Measurements from ENCODE around the gene SLC2A2. TPM values are rescaled to one million over a fixed set of nuclear protein-coding genes. Genes with fewer than 3 reads are reported as not detected.

SLC2A2 gene
- not detected for total RNA-seq
- total RNA-seq = 0 reads per million in 2 donors

- no peaks in the 10 kb centered on the region for H3K9me3 ChIP-seq (ENCODE audit: control insufficient read depth, low read length, poor library complexity, severe bottlenecking)
- H3K27me3 Mint-ChIP-seq = peaks cover 24% of the 10 kb centered on the region
- no peak within 1 kb of the TSS for H3K27ac Mint-ChIP-seq
- ATAC-seq = no peak
- DNase-seq = no peak
- H3K4me3 Mint-ChIP-seq = no peak within 1 kb of the TSS
- H3K4me1 Mint-ChIP-seq = peaks cover 2% of the 10 kb centered on the region
- H3K36me3 Mint-ChIP-seq (ENCODE audit: low read depth) = no peaks in the 10 kb centered on the region
Measured at GRCh38 chr3:171026597-171027293, at the start of gene SLC2A2. SLC2A2 (minus strand) TSS chr3:171026720; CDS start chr3:171026670, 50 bp downstream.

- Mint-ChIP-seq H3K4me1 (peaks cover 13% of the 10 kb centered on the region), H3K27me3 (no peaks in the 10 kb centered on the region), H3K36me3 (ENCODE audit: low read depth) (peaks cover 31% of the 10 kb centered on the region), H3K4me3 (no peak overlapping the region), H3K27ac (no peak overlapping the region)
- DNase-seq (no peak), ATAC-seq (no peak)
- no peaks in the 10 kb centered on the region for H3K9me3 ChIP-seq (ENCODE audit: control insufficient read depth, low read length, poor library complexity, severe bottlenecking)
Measured at GRCh38 chr3:171072432-171072831, 45.9 kb upstream of the SLC2A2 start.

- ATAC-seq (no peak), DNase-seq (no peak)
- Mint-ChIP-seq H3K27me3 (no peaks in the 10 kb centered on the region), H3K27ac (no peak overlapping the region), H3K4me3 (no peak overlapping the region), H3K4me1 (peaks cover 13% of the 10 kb centered on the region), H3K36me3 (ENCODE audit: low read depth) (peaks cover 23% of the 10 kb centered on the region)
- H3K9me3 ChIP-seq (ENCODE audit: control insufficient read depth, low read length, poor library complexity, severe bottlenecking) = no peaks in the 10 kb centered on the region
Measured at GRCh38 chr3:171068658-171069057, 42.1 kb upstream of the SLC2A2 start.

- no peaks in the 10 kb centered on the region for H3K27me3 Mint-ChIP-seq
- no peak overlapping the region for H3K27ac Mint-ChIP-seq
- peaks cover 3% of the 10 kb centered on the region for H3K4me1 Mint-ChIP-seq
- no peak for DNase-seq
- peaks cover 12% of the 10 kb centered on the region for H3K36me3 Mint-ChIP-seq (ENCODE audit: low read depth)
- H3K9me3 ChIP-seq (ENCODE audit: control insufficient read depth, low read length, poor library complexity, severe bottlenecking) = no peaks in the 10 kb centered on the region
- ATAC-seq = no peak
- no peak overlapping the region for H3K4me3 Mint-ChIP-seq
Measured at GRCh38 chr3:171066206-171066605, 39.7 kb upstream of the SLC2A2 start.

GRCh38 chr3:171065732-171066131, 39.2 kb upstream of the SLC2A2 start:
- no peaks in the 10 kb centered on the region for H3K27me3 Mint-ChIP-seq
- peaks cover 3% of the 10 kb centered on the region for H3K4me1 Mint-ChIP-seq
- no peak overlapping the region for H3K27ac Mint-ChIP-seq
- ATAC-seq = no peak
- DNase-seq = no peak
- peaks cover 12% of the 10 kb centered on the region for H3K36me3 Mint-ChIP-seq (ENCODE audit: low read depth)
- no peak overlapping the region for H3K4me3 Mint-ChIP-seq
- H3K9me3 ChIP-seq (ENCODE audit: control insufficient read depth, low read length, poor library complexity, severe bottlenecking) = no peaks in the 10 kb centered on the region

- H3K9me3 ChIP-seq (ENCODE audit: control insufficient read depth, low read length, poor library complexity, severe bottlenecking) = no peaks in the 10 kb centered on the region
- no peak overlapping the region for H3K4me3 Mint-ChIP-seq
- H3K36me3 Mint-ChIP-seq (ENCODE audit: low read depth) = peaks cover 4% of the 10 kb centered on the region
- DNase-seq (no peak), ATAC-seq (no peak)
- no peak overlapping the region for H3K27ac Mint-ChIP-seq
- no peaks in the 10 kb centered on the region for H3K4me1 Mint-ChIP-seq
- no peaks in the 10 kb centered on the region for H3K27me3 Mint-ChIP-seq
Measured at GRCh38 chr3:171064461-171064860, 37.9 kb upstream of the SLC2A2 start.

- Mint-ChIP-seq H3K4me1 (no peaks in the 10 kb centered on the region), H3K4me3 (no peak overlapping the region), H3K27ac (no peak overlapping the region), H3K36me3 (ENCODE audit: low read depth) (peaks cover 2% of the 10 kb centered on the region), H3K27me3 (no peaks in the 10 kb centered on the region)
- DNase-seq = no peak
- ATAC-seq = no peak
- no peaks in the 10 kb centered on the region for H3K9me3 ChIP-seq (ENCODE audit: control insufficient read depth, low read length, poor library complexity, severe bottlenecking)
Measured at GRCh38 chr3:171061749-171062148, 35.2 kb upstream of the SLC2A2 start.

- H3K27ac Mint-ChIP-seq = no peak overlapping the region
- no peak for ATAC-seq
Measured at GRCh38 chr3:171059978-171060377, 33.5 kb upstream of the SLC2A2 start.

GRCh38 chr3:171058873-171059603, 32.5 kb upstream of the SLC2A2 start:
- H3K4me1 Mint-ChIP-seq = no peaks in the 10 kb centered on the region
- H3K9me3 ChIP-seq (ENCODE audit: control insufficient read depth, low read length, poor library complexity, severe bottlenecking) = no peaks in the 10 kb centered on the region
- no peak overlapping the region for H3K27ac Mint-ChIP-seq
- ATAC-seq (no peak), DNase-seq (no peak)
- H3K36me3 Mint-ChIP-seq (ENCODE audit: low read depth) = peaks cover 2% of the 10 kb centered on the region
- no peaks in the 10 kb centered on the region for H3K27me3 Mint-ChIP-seq
- H3K4me3 Mint-ChIP-seq = no peak overlapping the region

More at GRCh38 chr3:171059978-171060377, 33.5 kb upstream of the SLC2A2 start:
- H3K9me3 ChIP-seq (ENCODE audit: control insufficient read depth, low read length, poor library complexity, severe bottlenecking) = no peaks in the 10 kb centered on the region
- Mint-ChIP-seq H3K4me3 (no peak overlapping the region), H3K4me1 (no peaks in the 10 kb centered on the region), H3K36me3 (ENCODE audit: low read depth) (peaks cover 2% of the 10 kb centered on the region), H3K27me3 (no peaks in the 10 kb centered on the region)
- DNase-seq = no peak

- H3K27ac Mint-ChIP-seq = no peak overlapping the region
Measured at GRCh38 chr3:171058058-171058457, 31.5 kb upstream of the SLC2A2 start.

GRCh38 chr3:171057072-171057471, 30.6 kb upstream of the SLC2A2 start:
- DNase-seq (no peak), ATAC-seq (no peak)
- no peaks in the 10 kb centered on the region for H3K4me1 Mint-ChIP-seq
- H3K9me3 ChIP-seq (ENCODE audit: control insufficient read depth, low read length, poor library complexity, severe bottlenecking) = no peaks in the 10 kb centered on the region
- no peak overlapping the region for H3K4me3 Mint-ChIP-seq
- H3K27ac Mint-ChIP-seq = no peak overlapping the region
- H3K36me3 Mint-ChIP-seq (ENCODE audit: low read depth) = no peaks in the 10 kb centered on the region
- no peaks in the 10 kb centered on the region for H3K27me3 Mint-ChIP-seq

More at GRCh38 chr3:171058058-171058457, 31.5 kb upstream of the SLC2A2 start:
- no peaks in the 10 kb centered on the region for H3K9me3 ChIP-seq (ENCODE audit: control insufficient read depth, low read length, poor library complexity, severe bottlenecking)
- no peaks in the 10 kb centered on the region for H3K36me3 Mint-ChIP-seq (ENCODE audit: low read depth)
- no peak overlapping the region for H3K4me3 Mint-ChIP-seq
- no peaks in the 10 kb centered on the region for H3K4me1 Mint-ChIP-seq
- no peak for DNase-seq
- ATAC-seq = no peak
- H3K27me3 Mint-ChIP-seq = no peaks in the 10 kb centered on the region

- H3K4me3 Mint-ChIP-seq = no peak overlapping the region
- ATAC-seq = no peak
- H3K36me3 Mint-ChIP-seq (ENCODE audit: low read depth) = no peaks in the 10 kb centered on the region
- no peaks in the 10 kb centered on the region for H3K27me3 Mint-ChIP-seq
- H3K4me1 Mint-ChIP-seq = no peaks in the 10 kb centered on the region
- no peaks in the 10 kb centered on the region for H3K9me3 ChIP-seq (ENCODE audit: control insufficient read depth, low read length, poor library complexity, severe bottlenecking)
- H3K27ac Mint-ChIP-seq = no peak overlapping the region
- DNase-seq = no peak
Measured at GRCh38 chr3:171056528-171056927, 30.0 kb upstream of the SLC2A2 start.

GRCh38 chr3:171055336-171056178, 29.0 kb upstream of the SLC2A2 start:
- Mint-ChIP-seq H3K36me3 (ENCODE audit: low read depth) (no peaks in the 10 kb centered on the region), H3K4me3 (no peak overlapping the region), H3K27ac (no peak overlapping the region), H3K4me1 (peaks cover under 1% of the 10 kb centered on the region), H3K27me3 (peaks cover 2% of the 10 kb centered on the region)
- DNase-seq (no peak), ATAC-seq (no peak)
- H3K9me3 ChIP-seq (ENCODE audit: control insufficient read depth, low read length, poor library complexity, severe bottlenecking) = no peaks in the 10 kb centered on the region

All from T-helper 17 cell (primary cell).